IMR-90 (cell line): ENCODE data around the gene XRN2. TPM values are rescaled to one million over a fixed set of nuclear protein-coding genes. Genes with fewer than 3 reads are reported as not detected.

Experiments
- ATAC-seq: fragments of 200-7000 bp; cut with Tn5 transposase; 2 replicates; pipeline ENCODE4 v1.9.1; 2020; ENCODE audit warnings: low read depth, mild to moderate bottlenecking, moderate library complexity
- BruUV-seq: library from RNA; stranded (reverse); fragments of 400-500 nt; replicated peaks from 2 replicates; lab custom pipeline; 2021; lab: Mats Ljungman, UMichigan
- CTCF ChIA-PET: fragments of 300-600 bp; formaldehyde crosslinking; extraction: SDS; loops from one replicate; lab custom pipeline; 2021; ENCODE audit warnings: antibody characterized with exemption; lab: Yijun Ruan, JAX
- POLR2A ChIA-PET: fragments of 300-600 bp; sonication (Branson Sonifier 250); formaldehyde crosslinking; loops from one replicate; lab custom pipeline; 2022; ENCODE audit warnings: antibody characterized with exemption; ENCODE audit not compliant: unreplicated experiment; lab: Charles Lee
- DNase-seq: peaks from one replicate; pipeline ENCODE4 v3.0.0; 2013
- H2AFZ ChIP-seq: replicated peaks from 2 replicates; pipeline ENCODE3; 2013; ENCODE audit warnings: low read length, mild to moderate bottlenecking; ENCODE audit not compliant: poor library complexity
- H2AK5ac ChIP-seq: 2 replicates; pipeline ENCODE4 v1.6.1; 2013; ENCODE audit warnings: low read depth, low read length, inconsistent platforms
- H2AK9ac ChIP-seq: replicated peaks from 2 replicates; pipeline ENCODE3; 2013; ENCODE audit warnings: mild to moderate bottlenecking, low read depth, low read length, moderate library complexity; ENCODE audit not compliant: poor library complexity
- H2BK120ac ChIP-seq: 2 replicates; pipeline ENCODE4 v1.6.1; 2013; ENCODE audit warnings: low read depth, low read length, inconsistent platforms
- H2BK15ac ChIP-seq: 3 replicates; pipeline ENCODE4 v1.6.1; 2013; ENCODE audit warnings: low read depth, low read length, inconsistent platforms
- H2BK20ac ChIP-seq: 2 replicates; pipeline ENCODE4 v1.6.1; 2013; ENCODE audit warnings: low read depth, mild to moderate bottlenecking, inconsistent platforms, low read length, moderate library complexity
- H2BK5ac ChIP-seq: 2 replicates; pipeline ENCODE4 v1.6.1; 2013; ENCODE audit warnings: mild to moderate bottlenecking, low read depth, low read length, inconsistent platforms; ENCODE audit not compliant: poor library complexity, severe bottlenecking
- H3K14ac ChIP-seq: replicated peaks from 2 replicates; pipeline ENCODE4 v1.6.1; 2013; ENCODE audit warnings: low read depth, low read length, inconsistent platforms
- H3K18ac ChIP-seq: 2 replicates; pipeline ENCODE4 v1.6.1; 2013; ENCODE audit warnings: low read depth, low read length, control low read depth
- H3K23ac ChIP-seq: 2 replicates; pipeline ENCODE4 v1.6.1; 2013; ENCODE audit warnings: low read depth, low read length, inconsistent platforms
- H3K27ac ChIP-seq: 2 replicates; pipeline ENCODE4 v1.5.1; 2013; ENCODE audit warnings: mild to moderate bottlenecking, control low read depth, low read length; ENCODE audit not compliant: insufficient read depth
- H3K27me3 ChIP-seq: 2 replicates; pipeline ENCODE4 v1.6.1; 2013; ENCODE audit warnings: low read length; ENCODE audit not compliant: control insufficient read depth, insufficient read depth
- H3K36me3 ChIP-seq: 2 replicates; pipeline ENCODE4 v1.6.1; 2013; ENCODE audit warnings: low read length, mixed read lengths; ENCODE audit not compliant: control insufficient read depth, insufficient read depth
- H3K4ac ChIP-seq: 2 replicates; pipeline ENCODE4 v1.6.1; 2013; ENCODE audit warnings: low read depth, low read length, inconsistent platforms
- H3K4me1 ChIP-seq: 2 replicates; pipeline ENCODE4 v1.6.1; 2013; ENCODE audit warnings: low read length, mixed read lengths; ENCODE audit not compliant: control insufficient read depth, insufficient read depth
- H3K4me2 ChIP-seq: 2 replicates; pipeline ENCODE4 v1.6.1; 2013; ENCODE audit warnings: low read depth, mild to moderate bottlenecking, control low read depth, low read length, moderate library complexity
- H3K4me3 ChIP-seq: 2 replicates; pipeline ENCODE4 v1.5.1; 2013; ENCODE audit warnings: low read depth, mild to moderate bottlenecking, control low read depth, low read length, moderate library complexity; ENCODE audit not compliant: insufficient read depth
- H3K56ac ChIP-seq: 2 replicates; pipeline ENCODE4 v1.6.1; 2013; ENCODE audit warnings: low read length, inconsistent platforms; ENCODE audit not compliant: insufficient read depth; ENCODE audit errors: extremely low read depth
- H3K79me1 ChIP-seq, 2 experiments: 2 replicates each; pipeline ENCODE4 v1.6.1; 2013; ENCODE audit warnings: low read length in 2 of 2, inconsistent platforms in 1 of 2, low read depth in 1 of 2
- H3K9ac ChIP-seq: 2 replicates; pipeline ENCODE4 v1.6.1; 2013; ENCODE audit warnings: low read depth, low read length, control low read depth
- H3K9me1 ChIP-seq: 2 replicates; pipeline ENCODE4 v1.6.1; 2013; ENCODE audit warnings: low read length, inconsistent platforms; ENCODE audit not compliant: insufficient read depth
- H3K9me3 ChIP-seq: 2 replicates; pipeline ENCODE4 v1.6.1; 2013; ENCODE audit warnings: low read length; ENCODE audit not compliant: control insufficient read depth, insufficient read depth
- H4K20me1 ChIP-seq: 2 replicates; pipeline ENCODE4 v1.6.1; 2013; ENCODE audit warnings: low read length, inconsistent platforms; ENCODE audit not compliant: insufficient read depth
- H4K5ac ChIP-seq: 2 replicates; pipeline ENCODE4 v1.6.1; 2013; ENCODE audit warnings: mild to moderate bottlenecking, low read depth, low read length, control low read depth
- H4K8ac ChIP-seq, 2 experiments: 2 replicates each; pipeline ENCODE4 v1.6.1; 2013; ENCODE audit warnings: low read depth in 2 of 2, low read length in 2 of 2, control low read depth in 1 of 2, inconsistent platforms in 1 of 2
- H4K91ac ChIP-seq: 2 replicates; pipeline ENCODE4 v1.6.1; 2013; ENCODE audit warnings: low read depth, low read length, inconsistent platforms; ENCODE audit not compliant: insufficient read depth
- CHD1 ChIP-seq: IDR thresholded peaks from 2 replicates; pipeline ENCODE4 v1.6.1; 2012; ENCODE audit warnings: low read depth, low read length, improper control_type of control experiment
- FOS ChIP-seq: fragments of 150-350 bp; IDR thresholded peaks from 2 replicates; pipeline ENCODE4 v1.6.1; 2016; ENCODE audit warnings: low read depth, low read length
- MAFK ChIP-seq: IDR thresholded peaks from 2 replicates; pipeline ENCODE4 v1.6.1; 2012; ENCODE audit warnings: low read depth, low read length, improper control_type of control experiment
- MAZ ChIP-seq: IDR thresholded peaks from 2 replicates; pipeline ENCODE4 v1.6.1; 2012; ENCODE audit warnings: low read depth, mild to moderate bottlenecking, low read length, improper control_type of control experiment, moderate library complexity, borderline replicate concordance
- MXI1 ChIP-seq: IDR thresholded peaks from 2 replicates; pipeline ENCODE4 v1.6.1; 2012; ENCODE audit warnings: low read depth, mild to moderate bottlenecking, low read length, moderate library complexity, borderline replicate concordance
- NFE2L2 ChIP-seq: fragments of 150-350 bp; IDR thresholded peaks from 2 replicates; pipeline ENCODE4 v1.6.1; 2016; ENCODE audit warnings: low read depth, mild to moderate bottlenecking, low read length
- POLR2A ChIP-seq: IDR thresholded peaks from 2 replicates; pipeline ENCODE4 v1.6.1; 2012; ENCODE audit warnings: mild to moderate bottlenecking, low read depth, low read length
- RAD21 ChIP-seq: IDR thresholded peaks from 2 replicates; pipeline ENCODE4 v1.6.1; 2012; ENCODE audit warnings: low read length, improper control_type of control experiment
- RCOR1 ChIP-seq: IDR thresholded peaks from 2 replicates; pipeline ENCODE4 v1.6.1; 2012; ENCODE audit warnings: mild to moderate bottlenecking, low read length, improper control_type of control experiment; ENCODE audit not compliant: insufficient replicate concordance
- RFX5 ChIP-seq: IDR thresholded peaks from 2 replicates; pipeline ENCODE4 v1.8.0; 2012; ENCODE audit warnings: low read depth, mild to moderate bottlenecking, low read length, moderate library complexity
- SMC3 ChIP-seq: fragments of 150-350 bp; IDR thresholded peaks from 2 replicates; pipeline ENCODE4 v1.6.1; 2016; ENCODE audit warnings: low read depth, mild to moderate bottlenecking, antibody characterized with exemption, low read length, moderate library complexity
- WGBS, 2 experiments: methylation state at CpG; one replicate each; pipeline versions ENCODE4 v1.1.5 to v1.1.7; 2013; ENCODE audit warnings: missing lambda C conversion rate in 2 of 2; ENCODE audit not compliant: insufficient read length in 1 of 2; ENCODE audit errors: extremely low coverage in 2 of 2; 5-methylcytosine and 5-hydroxymethylcytosine counted together
- dilution Hi-C: fragments of 300-500 bp; cut with HindIII; formaldehyde crosslinking; loops from one replicate; pipeline ENCODE4 v1.14.3; 2018; ENCODE audit warnings: low sequenced_read_pairs; ENCODE audit not compliant: unreplicated experiment
- in situ Hi-C: fragments of 300-500 bp; cut with MboI; formaldehyde crosslinking; loops from 3 replicates; pipeline ENCODE4 v1.14.3; 2019; ENCODE audit warnings: low sequenced_read_pairs, inconsistent platforms, mixed read lengths
- intact Hi-C: fragments of 100-400 bp; cut with micrococcal nuclease; formaldehyde crosslinking; loops from 2 replicates; pipeline ENCODE4 v1.10.0; 2022
- polyA plus RNA-seq, 3 experiments: library from polyadenylated mRNA; depleted of rRNA; stranded (reverse); fragments of >200 nt; gene quantifications; 2 replicates each; pipeline ENCODE4 v1.2.3, GENCODE V29; 2012; ENCODE audit warnings: low replicate concordance in 1 of 3
- total RNA-seq: library from RNA; depleted of rRNA; stranded (reverse); fragments of >200 nt; gene quantifications from 2 replicates; pipeline ENCODE4 v1.2.3, GENCODE V29; 2012
- TF ChIP-seq, protein P1 (sequence below): conservative IDR thresholded peaks from 2 replicates; pipeline ENCODE4 v1.5.1; 2012; ENCODE audit warnings: mild to moderate bottlenecking, low read depth, low read length, improper control_type of control experiment
- TF ChIP-seq, protein P2 (sequence below): fragments of 150-350 bp; IDR thresholded peaks from 2 replicates; pipeline ENCODE4 v1.6.1; 2017; ENCODE audit warnings: mild to moderate bottlenecking, antibody characterized with exemption, low read length, low read depth
- TF ChIP-seq, protein P3 (sequence below): fragments of 150-350 bp; IDR thresholded peaks from 2 replicates; pipeline ENCODE4 v1.6.1; 2016; ENCODE audit warnings: low read depth, mild to moderate bottlenecking, low read length, moderate library complexity, borderline replicate concordance

The XRN2 gene
- total and polyA plus RNA-seq, 2 of the 4 experiments (the other 2 are of a cell fraction): 58.1 to 70.8 TPM

DNA sequence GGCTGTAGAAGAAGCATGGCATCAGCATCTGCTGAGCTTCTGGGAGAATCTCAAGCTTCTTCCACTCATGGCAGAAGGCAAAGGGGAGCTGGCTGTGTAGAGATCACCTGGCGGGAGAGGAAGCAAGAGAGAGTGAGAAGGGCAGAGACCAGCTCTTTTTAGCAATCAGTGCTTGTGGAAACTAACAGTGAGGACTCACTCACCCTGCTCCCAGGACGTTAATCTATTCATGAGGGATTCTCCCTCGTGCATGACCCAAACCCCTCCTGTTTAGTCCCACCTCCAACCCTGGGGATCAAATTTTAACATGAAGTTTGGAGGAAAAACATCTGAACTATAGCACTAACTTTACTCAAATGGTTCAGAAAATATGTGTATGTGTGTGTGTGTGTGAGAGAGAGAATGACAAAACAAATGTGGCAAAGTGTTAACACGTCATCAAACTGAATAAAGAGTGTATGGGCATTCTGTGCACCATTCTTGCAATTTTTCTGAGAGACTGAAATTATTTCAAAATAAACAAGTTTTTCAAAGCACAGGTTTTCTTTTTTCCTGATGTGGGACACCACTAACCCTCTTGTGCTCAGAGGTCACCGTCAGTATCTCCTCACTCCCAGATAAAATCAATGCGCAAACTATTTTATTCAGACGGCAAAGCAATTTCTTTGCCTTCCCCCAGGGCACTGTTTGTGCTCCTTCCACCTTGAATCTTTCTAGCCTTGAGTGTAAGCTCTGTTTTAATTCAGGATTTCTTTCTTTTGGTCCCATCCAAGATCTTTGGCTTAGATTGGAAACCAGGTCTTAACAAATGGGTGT, 23.2 kb upstream of the XRN2 start:
- CTCF ChIA-PET: no interaction called here
- intact Hi-C loops: no loop called here
- ATAC-seq: no peak

More for the DNA sequence above, 23.2 kb upstream of the XRN2 start:
- Histone ChIP-seq H3K4me1 (no peaks in the 10 kb centered on the region), H3K4me2 (no peak overlapping the region), H2AK9ac (no peak overlapping the region), H3K56ac (no peak overlapping the region), H2AFZ (no peak overlapping the region), H3K9me1 (no peaks in the 10 kb centered on the region), H4K91ac (no peak overlapping the region), H3K18ac (no peak overlapping the region), H4K8ac (no peak overlapping the region), H2BK20ac (no peak overlapping the region), H3K23ac (no peak overlapping the region), H3K9me3 (no peaks in the 10 kb centered on the region), H2BK5ac (no peak overlapping the region), H3K14ac (no peak overlapping the region), H3K4me3 (no peak overlapping the region), H3K27ac (no peak overlapping the region), H3K9ac (no peak overlapping the region), H3K36me3 (no peaks in the 10 kb centered on the region), H4K20me1 (no peaks in the 10 kb centered on the region), H2BK120ac (no peak overlapping the region), H3K79me1 (no peaks in the 10 kb centered on the region), H4K5ac (no peak overlapping the region), H2BK15ac (no peak overlapping the region), H3K4ac (no peak overlapping the region), H3K27me3 (0 out of 2 replicates have a peak, but pooled peaks cover 6% of the 10 kb centered on the region), H2AK5ac (no peak overlapping the region)
- POLR2A ChIA-PET: no interaction called here
- in situ Hi-C loops (no loop called here), dilution Hi-C loops (no loop called here)
- BruUV-seq: no TSS peak
- DNase-seq: no peak
- TF ChIP-seq FOS (no peak), RFX5 (no peak), MXI1 (no peak), CHD1 (no peak), NFE2L2 (no peak), RAD21 (no peak), RCOR1 (no peak), MAFK (no peak), POLR2A (no peak), SMC3 (no peak), MAZ (no peak)
- TF ChIP-seq, protein P1, sequence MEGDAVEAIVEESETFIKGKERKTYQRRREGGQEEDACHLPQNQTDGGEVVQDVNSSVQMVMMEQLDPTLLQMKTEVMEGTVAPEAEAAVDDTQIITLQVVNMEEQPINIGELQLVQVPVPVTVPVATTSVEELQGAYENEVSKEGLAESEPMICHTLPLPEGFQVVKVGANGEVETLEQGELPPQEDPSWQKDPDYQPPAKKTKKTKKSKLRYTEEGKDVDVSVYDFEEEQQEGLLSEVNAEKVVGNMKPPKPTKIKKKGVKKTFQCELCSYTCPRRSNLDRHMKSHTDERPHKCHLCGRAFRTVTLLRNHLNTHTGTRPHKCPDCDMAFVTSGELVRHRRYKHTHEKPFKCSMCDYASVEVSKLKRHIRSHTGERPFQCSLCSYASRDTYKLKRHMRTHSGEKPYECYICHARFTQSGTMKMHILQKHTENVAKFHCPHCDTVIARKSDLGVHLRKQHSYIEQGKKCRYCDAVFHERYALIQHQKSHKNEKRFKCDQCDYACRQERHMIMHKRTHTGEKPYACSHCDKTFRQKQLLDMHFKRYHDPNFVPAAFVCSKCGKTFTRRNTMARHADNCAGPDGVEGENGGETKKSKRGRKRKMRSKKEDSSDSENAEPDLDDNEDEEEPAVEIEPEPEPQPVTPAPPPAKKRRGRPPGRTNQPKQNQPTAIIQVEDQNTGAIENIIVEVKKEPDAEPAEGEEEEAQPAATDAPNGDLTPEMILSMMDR: no peak
- TF ChIP-seq, protein P2, sequence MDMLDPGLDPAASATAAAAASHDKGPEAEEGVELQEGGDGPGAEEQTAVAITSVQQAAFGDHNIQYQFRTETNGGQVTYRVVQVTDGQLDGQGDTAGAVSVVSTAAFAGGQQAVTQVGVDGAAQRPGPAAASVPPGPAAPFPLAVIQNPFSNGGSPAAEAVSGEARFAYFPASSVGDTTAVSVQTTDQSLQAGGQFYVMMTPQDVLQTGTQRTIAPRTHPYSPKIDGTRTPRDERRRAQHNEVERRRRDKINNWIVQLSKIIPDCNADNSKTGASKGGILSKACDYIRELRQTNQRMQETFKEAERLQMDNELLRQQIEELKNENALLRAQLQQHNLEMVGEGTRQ: no peak
- TF ChIP-seq, protein P3, sequence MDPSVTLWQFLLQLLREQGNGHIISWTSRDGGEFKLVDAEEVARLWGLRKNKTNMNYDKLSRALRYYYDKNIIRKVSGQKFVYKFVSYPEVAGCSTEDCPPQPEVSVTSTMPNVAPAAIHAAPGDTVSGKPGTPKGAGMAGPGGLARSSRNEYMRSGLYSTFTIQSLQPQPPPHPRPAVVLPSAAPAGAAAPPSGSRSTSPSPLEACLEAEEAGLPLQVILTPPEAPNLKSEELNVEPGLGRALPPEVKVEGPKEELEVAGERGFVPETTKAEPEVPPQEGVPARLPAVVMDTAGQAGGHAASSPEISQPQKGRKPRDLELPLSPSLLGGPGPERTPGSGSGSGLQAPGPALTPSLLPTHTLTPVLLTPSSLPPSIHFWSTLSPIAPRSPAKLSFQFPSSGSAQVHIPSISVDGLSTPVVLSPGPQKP: no peak
- no CpG with 5 or more reads among the region's 7 CpGs for WGBS, 2 experiments
